ENCODE data around the gene PSENEN. TPM values are rescaled to one million over a fixed set of nuclear protein-coding genes. Genes with fewer than 3 reads are reported as not detected.
A peak's percentile ranks its signal among the peaks of the same experiment; 100 is the strongest.

PSENEN gene
- total RNA-seq, 4 donors from 2014 or later: 6.6 to 80.0 (median 56.8) TPM

GRCh38 chr19:35739275-35740107 is 6.0 kb upstream of the PSENEN start:
- 80 to 84% methylated on average over 2 to 29 of the region's 29 CpGs for WGBS, 2 donors (ENCODE audit: low coverage in 1 of 2)
- TF ChIP-seq POLR2AphosphoS5 (IDR thresholded peaks at IDR 0.05) (no peak), CTCF (IDR thresholded peaks at IDR 0.05) (no peak), EP300 (IDR thresholded peaks at IDR 0.05; ENCODE audit: low read depth) (no peak), POLR2A (IDR thresholded peaks at IDR 0.05) (no peak)
- intact Hi-C loops (cut with DNase I; ENCODE audit: low total_unique reads): loop anchor here (10.0 kb wide), 1 partner anchor 195 kb away; the partner anchor contains the start of gene LRFN3
- no peak for DNase-seq
- peak overlapping the region in 3 of 4 donors; percentile 46 to 63 (median 52) for H3K4me3 ChIP-seq
- no peaks in the 10 kb centered on the region for H3K9me3 ChIP-seq
- H3K27me3 ChIP-seq: no peaks in the 10 kb centered on the region
- H3K27ac ChIP-seq: peak overlapping the region; percentile 82 to 97 (median 88)
- peaks cover 0 to 7% (median 3%) of the 10 kb centered on the region in 4 donors for H3K36me3 ChIP-seq
- H3K4me1 ChIP-seq: peaks cover 7 to 21% (median 14%) of the 10 kb centered on the region in 4 donors
- in situ Hi-C loops (cut with MboI; ENCODE audit: low pct_ligation_motif_present in 1 of 4, low pct_unique_long_range_greater_than_20kb in 1 of 4, low sequenced_read_pairs in 3 of 4): no loop called here

GRCh38 chr19:35740108-35740422 is 5.4 kb upstream of the PSENEN start:
- Histone ChIP-seq H3K9me3 (no peaks in the 10 kb centered on the region), H3K4me1 (peaks cover 8 to 22% (median 16%) of the 10 kb centered on the region in 4 donors), H3K27me3 (no peaks in the 10 kb centered on the region), H3K27ac (peak overlapping the region; percentile 82 to 97 (median 88)), H3K36me3 (peaks cover 0 to 7% (median 3%) of the 10 kb centered on the region in 4 donors), H3K4me3 (peak overlapping the region; percentile 46 to 63 (median 50))
- 2% methylated on average over 16 of the region's 16 CpGs; no CpG with 5 or more reads in 1 of the 2 donors for WGBS, 2 donors (ENCODE audit: low coverage in 1 of 2)
- in situ Hi-C loops (cut with MboI; ENCODE audit: low pct_ligation_motif_present in 1 of 4, low pct_unique_long_range_greater_than_20kb in 1 of 4, low sequenced_read_pairs in 3 of 4): no loop called here
- no peak for DNase-seq
- TF ChIP-seq CTCF (IDR thresholded peaks at IDR 0.05): no peak
- TF ChIP-seq POLR2A (IDR thresholded peaks at IDR 0.05): no peak
- TF ChIP-seq POLR2AphosphoS5 (IDR thresholded peaks at IDR 0.05): no peak
- no peak for TF ChIP-seq EP300 (IDR thresholded peaks at IDR 0.05; ENCODE audit: low read depth)
- intact Hi-C loops (cut with DNase I; ENCODE audit: low total_unique reads): loop anchor here (10.0 kb wide), 1 partner anchor 195 kb away; the partner anchor contains the start of gene LRFN3

- peak; percentile 68 for TF ChIP-seq EP300 (IDR thresholded peaks at IDR 0.05; ENCODE audit: low read depth)
- TF ChIP-seq POLR2A (IDR thresholded peaks at IDR 0.05): peak; percentile 52
- peak in 2 of 5 experiments; percentile 25 to 33 for TF ChIP-seq CTCF (IDR thresholded peaks at IDR 0.05)
- TF ChIP-seq POLR2AphosphoS5 (IDR thresholded peaks at IDR 0.05): peak; percentile 24 to 66 (median 66)
- Histone ChIP-seq H3K27ac (peak overlapping the region; percentile 82 to 97 (median 88)), H3K36me3 (peaks cover 0 to 7% (median 3%) of the 10 kb centered on the region in 4 donors), H3K9me3 (no peaks in the 10 kb centered on the region), H3K27me3 (no peaks in the 10 kb centered on the region), H3K4me3 (peak overlapping the region; percentile 49 to 63 (median 54)), H3K4me1 (peaks cover 8 to 22% (median 16%) of the 10 kb centered on the region in 4 donors)
- 1% methylated on average over 62 of the region's 63 CpGs; no CpG with 5 or more reads in 1 of the 2 donors for WGBS, 2 donors (ENCODE audit: low coverage in 1 of 2)
- in situ Hi-C loops (cut with MboI; ENCODE audit: low pct_ligation_motif_present in 1 of 4, low pct_unique_long_range_greater_than_20kb in 1 of 4, low sequenced_read_pairs in 3 of 4): no loop called here
- peak; percentile 98 for DNase-seq
- intact Hi-C loops (cut with DNase I; ENCODE audit: low total_unique reads): loop anchor here (10.0 kb wide), 1 partner anchor 194 kb away; the partner anchor contains the start of gene LRFN3
These were observed 4.8 kb upstream of the PSENEN start for GRCh38 chr19:35740423-35741202.

- intact Hi-C loops (cut with DNase I; ENCODE audit: low total_unique reads): loop anchor here (10.0 kb wide), 1 partner anchor 194 kb away; the partner anchor contains the start of gene LRFN3
These were observed 4.3 kb upstream of the PSENEN start for GRCh38 chr19:35741203-35741515.

More at GRCh38 chr19:35741203-35741515, 4.3 kb upstream of the PSENEN start:
- TF ChIP-seq EP300 (IDR thresholded peaks at IDR 0.05; ENCODE audit: low read depth) (no peak), POLR2A (IDR thresholded peaks at IDR 0.05) (no peak), POLR2AphosphoS5 (IDR thresholded peaks at IDR 0.05) (no peak), CTCF (IDR thresholded peaks at IDR 0.05) (no peak)
- Histone ChIP-seq H3K27ac (peak overlapping the region; percentile 82 to 97 (median 88)), H3K9me3 (no peaks in the 10 kb centered on the region), H3K36me3 (peaks cover 0 to 7% (median 3%) of the 10 kb centered on the region in 4 donors), H3K4me1 (peaks cover 11 to 27% (median 20%) of the 10 kb centered on the region in 4 donors), H3K4me3 (peak overlapping the region; percentile 49 to 63 (median 54)), H3K27me3 (no peaks in the 10 kb centered on the region)
- DNase-seq: no peak
- in situ Hi-C loops (cut with MboI; ENCODE audit: low pct_ligation_motif_present in 1 of 4, low pct_unique_long_range_greater_than_20kb in 1 of 4, low sequenced_read_pairs in 3 of 4): no loop called here
- WGBS, 2 donors (ENCODE audit: low coverage in 1 of 2): 0 to 3% methylated on average over 1 to 9 of the region's 12 CpGs
